Smooth muscle cell of the pulmonary artery (primary cell): Measurements from ENCODE around the gene HDAC7. TPM values are rescaled to one million over a fixed set of nuclear protein-coding genes. Genes with fewer than 3 reads are reported as not detected.

Experiments
- total RNA-seq: library from RNA; depleted of rRNA; stranded (reverse); fragments of >200 nt; gene quantifications from 2 replicates; pipeline ENCODE4 v1.2.3, GENCODE V29; 2014

The HDAC7 gene
- total RNA-seq = 46.5 and 62.4 TPM in 2 replicates

GRCh38 chr12:47819896-47820630, at the start of gene HDAC7:
Gene HDAC7 (minus strand): TSS chr12:47819903. CDS start chr12:47819785, 118 bp downstream.

GRCh38 chr12:47773062-47773857, 46.4 kb downstream of the HDAC7 start, which contains the start of gene SLC48A1:
Gene SLC48A1 (plus strand): TSS chr12:47773238. CDS start chr12:47773305, 67 bp downstream.

GRCh38 chr12:47758834-47759690, 60.6 kb downstream of the HDAC7 start, which contains the start of gene RAPGEF3:
Gene RAPGEF3 (minus strand): TSS chr12:47758880. CDS start chr12:47758556, 324 bp downstream.

Other genes with a start within 250 kb of the HDAC7 start
- gene RPAP3, start 113.9 kb downstream of the HDAC7 start, total RNA-seq = 13.6 and 14.3 TPM in 2 replicates
- 0.40 and 0.52 TPM in 2 replicates for gene ENDOU, start 94.4 kb downstream of the HDAC7 start, total RNA-seq
- gene RAPGEF3, start 61.0 kb downstream of the HDAC7 start, total RNA-seq = 3.9 and 5.6 TPM in 2 replicates
- 22.9 and 23.5 TPM in 2 replicates for gene SLC48A1, start 46.7 kb downstream of the HDAC7 start, total RNA-seq
- gene VDR, start 85.1 kb upstream of the HDAC7 start, total RNA-seq = 13.0 and 13.6 TPM in 2 replicates
- gene TMEM106C, start 143.7 kb upstream of the HDAC7 start, total RNA-seq = 81.9 and 86.5 TPM in 2 replicates
- gene COL2A1, start 184.6 kb upstream of the HDAC7 start, total RNA-seq = not detected in 2 replicates